Sigmoid colon (tissue), 7 donors: ENCODE data around the gene GRID1. TPM values are rescaled to one million over a fixed set of nuclear protein-coding genes. Genes with fewer than 3 reads are reported as not detected.
A peak's percentile ranks its signal among the peaks of the same experiment; 100 is the strongest.

Experiments
- DNase-seq: peaks from one replicate; pipeline ENCODE4 v3.0.0-alpha.2; 2019
- H3K27ac ChIP-seq, 4 donors: fragments of 200-600 bp; sonication (generic); one replicate each; pipeline ENCODE4 v1.5.1; 2016 to 2019; ENCODE audit warnings: mild to moderate bottlenecking in 1 of 4
- H3K27me3 ChIP-seq, 3 donors: fragments of 200-600 bp; sonication (generic); one replicate each; pipeline ENCODE4 v1.5.1; 2019; ENCODE audit warnings: mild to moderate bottlenecking in 1 of 3
- H3K36me3 ChIP-seq, 4 donors: fragments of 200-600 bp; sonication (generic); one replicate each; pipeline ENCODE4 v1.5.1; 2016 to 2019
- H3K4me1 ChIP-seq, 4 donors: fragments of 200-600 bp; sonication (generic); one replicate each; pipeline ENCODE4 v1.5.1; 2017 to 2019
- H3K4me3 ChIP-seq, 4 donors: fragments of 200-600 bp; sonication (generic); one replicate each; pipeline ENCODE4 v1.5.1; 2017 to 2019; ENCODE audit warnings: mild to moderate bottlenecking in 2 of 4, moderate library complexity in 1 of 4
- H3K9me3 ChIP-seq, 4 donors: fragments of 200-600 bp in 3 of 4; sonication (generic) in 3 of 4; one replicate each; pipeline versions ENCODE4 v1.5.1 to v1.6.1; 2013 to 2019
- EP300 ChIP-seq, 4 donors: sonication (generic); formaldehyde crosslinking; IDR thresholded peaks; one replicate each; pipeline ENCODE4 v1.6.1; 2017; ENCODE audit warnings: antibody characterized with exemption in 4 of 4
- POLR2A ChIP-seq, 2 donors: fragments of 450-650 bp; IDR thresholded peaks; one replicate each; pipeline ENCODE4 v1.6.1; 2016; ENCODE audit warnings: antibody characterized with exemption in 2 of 2, mild to moderate bottlenecking in 2 of 2, moderate library complexity in 2 of 2
- POLR2AphosphoS5 ChIP-seq, 4 donors: sonication (generic); formaldehyde crosslinking; IDR thresholded peaks; one replicate each; pipeline ENCODE4 v1.6.1; 2017; ENCODE audit warnings: antibody characterized with exemption in 4 of 4
- WGBS, 2 donors: extraction: QIAGEN DNeasy Blood & Tissue Kit; methylation state at CpG; one replicate each; pipeline ENCODE4 v1.1.7; 2013; 5-methylcytosine and 5-hydroxymethylcytosine counted together
- intact Hi-C: fragments of 100-400 bp; cut with DNase I; formaldehyde crosslinking; loops from one replicate; pipeline ENCODE4 v1.15.1; 2023
- polyA plus RNA-seq, 3 donors: library from polyadenylated mRNA; stranded (reverse); fragments of 200-250 nt; gene quantifications; one replicate each; pipeline ENCODE4 v1.2.3, GENCODE V29; 2013
- total RNA-seq, 4 donors: library from RNA; depleted of rRNA; stranded (reverse); fragments of >200 nt; gene quantifications; one replicate each; pipeline ENCODE4 v1.1.0, GENCODE V29; 2016
- TF ChIP-seq, protein P1 (sequence below), 4 experiments: fragments of 450-650 bp in 3 of 4; fragments of 200-600 bp in 1 of 4; IDR thresholded peaks; one replicate each; pipeline ENCODE4 v1.5.1; 2016 to 2019; ENCODE audit warnings: antibody characterized with exemption in 4 of 4, mild to moderate bottlenecking in 3 of 4, moderate library complexity in 2 of 4
- donor health status: healthy with polysubstance abuse.
- donor health status: Bipolar disorder and iron deficiency.
- donor health status: healthy.

GRID1 gene
- total and polyA plus RNA-seq, 7 donors: 0.66 to 4.7 (median 1.1) TPM; not detected in 2

DNA sequence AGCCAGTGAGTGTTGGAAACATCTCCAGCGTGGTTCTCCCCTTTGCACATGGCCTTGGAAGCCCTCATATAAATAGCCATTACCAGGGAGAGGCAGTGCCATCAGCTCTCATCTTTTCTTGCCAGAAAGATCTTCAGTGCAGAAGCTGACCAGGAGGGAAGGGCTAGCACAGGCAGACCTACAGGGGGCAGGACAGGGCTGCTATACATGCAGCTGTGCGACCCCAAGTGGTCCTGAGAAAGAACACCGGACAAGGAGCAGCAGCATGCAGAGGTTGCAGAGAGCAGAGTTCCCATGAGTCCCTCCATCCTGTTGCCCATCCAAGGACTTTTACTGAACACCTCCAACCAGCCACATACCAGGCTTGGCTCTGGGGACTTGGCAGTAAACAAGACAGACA lies 17.1 kb downstream of the GRID1 start:
- intact Hi-C loops: no loop called here
- no peaks in the 10 kb centered on the region for H3K27me3 ChIP-seq
- no peaks in the 10 kb centered on the region for H3K36me3 ChIP-seq
- 29 to 39% methylated on average over 3 of the region's 3 CpGs for WGBS, 2 donors
- no peak overlapping the region for H3K4me3 ChIP-seq
- no peaks in the 10 kb centered on the region for H3K4me1 ChIP-seq
- no peak for DNase-seq
- no peak overlapping the region for H3K27ac ChIP-seq
- no peak for TF ChIP-seq EP300 (IDR thresholded peaks at IDR 0.05)
- TF ChIP-seq POLR2AphosphoS5 (IDR thresholded peaks at IDR 0.05): no peak
- TF ChIP-seq, protein P1, sequence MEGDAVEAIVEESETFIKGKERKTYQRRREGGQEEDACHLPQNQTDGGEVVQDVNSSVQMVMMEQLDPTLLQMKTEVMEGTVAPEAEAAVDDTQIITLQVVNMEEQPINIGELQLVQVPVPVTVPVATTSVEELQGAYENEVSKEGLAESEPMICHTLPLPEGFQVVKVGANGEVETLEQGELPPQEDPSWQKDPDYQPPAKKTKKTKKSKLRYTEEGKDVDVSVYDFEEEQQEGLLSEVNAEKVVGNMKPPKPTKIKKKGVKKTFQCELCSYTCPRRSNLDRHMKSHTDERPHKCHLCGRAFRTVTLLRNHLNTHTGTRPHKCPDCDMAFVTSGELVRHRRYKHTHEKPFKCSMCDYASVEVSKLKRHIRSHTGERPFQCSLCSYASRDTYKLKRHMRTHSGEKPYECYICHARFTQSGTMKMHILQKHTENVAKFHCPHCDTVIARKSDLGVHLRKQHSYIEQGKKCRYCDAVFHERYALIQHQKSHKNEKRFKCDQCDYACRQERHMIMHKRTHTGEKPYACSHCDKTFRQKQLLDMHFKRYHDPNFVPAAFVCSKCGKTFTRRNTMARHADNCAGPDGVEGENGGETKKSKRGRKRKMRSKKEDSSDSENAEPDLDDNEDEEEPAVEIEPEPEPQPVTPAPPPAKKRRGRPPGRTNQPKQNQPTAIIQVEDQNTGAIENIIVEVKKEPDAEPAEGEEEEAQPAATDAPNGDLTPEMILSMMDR (IDR thresholded peaks at IDR 0.05): no peak
- no peak for TF ChIP-seq POLR2A (IDR thresholded peaks at IDR 0.05)
- H3K9me3 ChIP-seq: no peaks in the 10 kb centered on the region

DNA sequence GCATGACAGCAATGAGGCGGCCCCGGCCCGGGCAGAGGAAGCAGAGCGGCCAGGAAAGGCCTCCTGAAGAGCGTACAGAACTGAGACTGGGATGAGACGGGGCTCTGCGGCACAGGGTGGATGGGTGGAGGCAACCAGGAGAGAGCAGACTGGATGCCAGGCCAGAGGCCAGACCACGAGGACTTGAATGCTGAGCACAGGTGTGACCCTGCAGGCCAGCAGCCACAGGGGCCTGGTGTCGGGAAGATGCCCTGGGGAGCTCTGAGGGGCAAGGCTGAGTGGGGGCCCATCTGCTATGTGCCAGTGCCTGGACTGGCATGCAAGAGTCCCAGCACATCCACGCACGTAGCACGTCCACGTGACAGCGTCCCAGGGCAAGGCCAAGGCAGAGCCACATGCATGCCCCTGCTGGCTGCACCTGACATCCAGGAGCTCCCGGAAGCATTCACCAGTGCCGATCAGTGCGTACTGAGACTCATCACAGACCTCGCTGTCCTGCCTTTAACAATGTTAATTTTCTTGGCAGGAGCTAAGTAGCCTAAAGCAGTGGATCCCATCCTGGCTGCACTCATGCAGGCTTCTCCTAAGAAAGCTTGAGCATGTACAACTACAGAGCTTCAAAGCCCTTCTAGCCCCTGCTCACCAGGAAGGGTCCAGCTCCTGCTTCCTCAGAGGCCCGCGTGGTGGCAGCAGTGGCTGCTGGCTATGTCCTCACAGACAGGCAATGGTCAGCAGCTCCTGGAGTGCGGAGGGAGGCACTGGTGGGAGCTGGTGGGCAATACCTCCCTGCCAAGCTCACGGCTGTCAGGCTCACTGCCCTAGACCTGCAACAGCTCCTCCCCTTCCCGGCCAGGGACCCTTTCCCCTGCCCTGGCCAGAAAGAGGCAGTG lies 18.0 kb downstream of the GRID1 start:
- H3K27me3 ChIP-seq: no peaks in the 10 kb centered on the region
- 87 to 90% methylated on average over 23 of the region's 23 CpGs for WGBS, 2 donors
- H3K36me3 ChIP-seq: no peaks in the 10 kb centered on the region
- no peaks in the 10 kb centered on the region for H3K9me3 ChIP-seq
- peak; percentile 46 for DNase-seq
- H3K4me1 ChIP-seq: no peaks in the 10 kb centered on the region
- no peak for TF ChIP-seq POLR2AphosphoS5 (IDR thresholded peaks at IDR 0.05)
- TF ChIP-seq, protein P1 (IDR thresholded peaks at IDR 0.05): no peak
- no peak for TF ChIP-seq EP300 (IDR thresholded peaks at IDR 0.05)
- TF ChIP-seq POLR2A (IDR thresholded peaks at IDR 0.05): no peak
- intact Hi-C loops: no loop called here
- no peak overlapping the region for H3K4me3 ChIP-seq
- no peak overlapping the region for H3K27ac ChIP-seq

DNA sequence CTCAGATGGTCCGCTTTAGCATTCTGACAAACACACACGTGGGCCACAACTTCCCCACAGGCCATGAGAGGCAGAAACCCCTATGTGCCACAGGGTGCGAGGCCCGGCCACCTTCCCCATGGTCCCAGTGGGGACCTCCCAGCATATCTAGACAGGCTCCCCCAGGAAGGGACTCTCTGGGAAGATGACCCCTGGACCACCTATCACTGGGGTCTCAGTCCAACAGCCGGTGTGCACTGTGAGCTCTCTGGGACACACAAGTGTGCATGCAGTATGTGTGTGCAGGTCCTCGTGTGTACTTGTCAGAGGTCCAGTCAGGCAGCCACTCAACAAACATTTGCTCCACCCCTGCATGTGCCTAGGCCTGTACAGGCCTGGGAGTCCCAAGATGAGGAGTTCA lies 18.7 kb downstream of the GRID1 start:
- peak; percentile 42 for DNase-seq
- no peak overlapping the region for H3K4me3 ChIP-seq
- intact Hi-C loops: no loop called here
- whole genome bisulfite sequencing, 2 donors: 91 to 93% methylated on average over 6 of the region's 6 CpGs
- H3K27ac ChIP-seq: no peak overlapping the region
- no peaks in the 10 kb centered on the region for H3K4me1 ChIP-seq
- no peaks in the 10 kb centered on the region for H3K27me3 ChIP-seq
- H3K9me3 ChIP-seq: no peaks in the 10 kb centered on the region
- TF ChIP-seq, protein P1 (IDR thresholded peaks at IDR 0.05): no peak
- TF ChIP-seq POLR2AphosphoS5 (IDR thresholded peaks at IDR 0.05): no peak
- TF ChIP-seq EP300 (IDR thresholded peaks at IDR 0.05): no peak
- no peak for TF ChIP-seq POLR2A (IDR thresholded peaks at IDR 0.05)
- H3K36me3 ChIP-seq: no peaks in the 10 kb centered on the region

DNA sequence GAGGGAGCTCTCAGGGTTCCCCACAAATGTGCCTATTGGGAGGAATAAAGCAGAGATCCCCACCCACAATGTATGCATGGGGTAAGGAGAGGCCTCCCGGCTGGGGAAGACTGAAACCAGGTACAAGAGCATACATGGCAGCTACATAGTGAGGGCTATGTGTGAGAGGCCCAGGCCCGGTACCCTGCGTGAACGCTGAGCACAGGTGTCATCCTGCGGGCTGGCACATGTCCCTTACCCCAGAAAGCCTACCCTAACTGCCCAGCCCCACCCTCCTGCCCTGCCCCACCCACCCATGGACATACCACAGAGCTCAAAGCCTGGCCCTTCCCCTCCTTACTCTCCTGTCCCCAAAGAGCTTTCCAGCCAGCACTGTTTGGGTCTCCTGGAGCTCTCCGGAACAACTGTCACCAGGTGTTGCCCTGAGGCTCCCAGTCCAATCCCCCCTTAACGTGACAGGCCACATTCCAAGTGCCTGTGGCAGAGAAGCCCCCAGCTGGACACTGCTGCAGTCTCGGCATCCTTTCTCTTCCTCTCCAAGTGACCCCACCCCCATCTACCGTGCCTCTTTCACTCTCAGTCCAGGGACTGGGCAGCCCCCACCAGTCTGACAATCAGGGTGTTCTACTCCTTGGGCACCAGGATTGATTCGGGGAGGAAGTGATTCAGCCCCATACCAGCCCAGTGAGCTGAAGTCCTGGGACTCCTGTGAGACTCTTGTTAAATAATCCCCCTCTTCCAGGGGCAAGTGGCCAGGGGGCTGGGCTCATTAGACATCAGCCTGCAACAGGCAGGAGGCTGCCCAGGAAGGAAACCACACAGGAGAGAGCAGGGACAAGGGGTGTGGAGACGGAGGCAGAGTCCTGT lies 19.6 kb downstream of the GRID1 start:
- peak; percentile 41 for DNase-seq
- Histone ChIP-seq H3K36me3 (no peaks in the 10 kb centered on the region), H3K27me3 (no peaks in the 10 kb centered on the region), H3K4me3 (no peak overlapping the region), H3K27ac (no peak overlapping the region), H3K9me3 (no peaks in the 10 kb centered on the region), H3K4me1 (no peaks in the 10 kb centered on the region)
- intact Hi-C loops: no loop called here
- WGBS, 2 donors: 55 to 73% methylated on average over 11 of the region's 11 CpGs
- TF ChIP-seq, protein P1 (IDR thresholded peaks at IDR 0.05): no peak
- no peak for TF ChIP-seq POLR2A (IDR thresholded peaks at IDR 0.05)
- TF ChIP-seq EP300 (IDR thresholded peaks at IDR 0.05): no peak
- no peak for TF ChIP-seq POLR2AphosphoS5 (IDR thresholded peaks at IDR 0.05)
